Hepatic stellate cell (primary cell): ENCODE measurements around the gene B4GAT1.

Source experiments
- DNase-seq: peaks from one replicate; pipeline ENCODE4 v3.0.0; 2011; ENCODE audit warnings: low spot score

The B4GAT1 gene

GRCh38 chr11:66336234-66337102 is 11.0 kb downstream of the B4GAT1 start, which contains the start of gene RIN1:
Gene RIN1, minus strand, starts transcription at chr11:66336434. Its CDS starts 32 bp downstream, at chr11:66336402.
- peak; percentile 100 for DNase-seq

- peak; percentile 75 for DNase-seq
These were observed 11.7 kb downstream of the B4GAT1 start for GRCh38 chr11:66335531-66336233.

- DNase-seq = no peak
These were observed 12.6 kb downstream of the B4GAT1 start for GRCh38 chr11:66334605-66335442.

- DNase-seq = no peak
These were observed 13.4 kb downstream of the B4GAT1 start for GRCh38 chr11:66333896-66334604.

GRCh38 chr11:66333220-66333877 is 14.1 kb downstream of the B4GAT1 start:
- DNase-seq = no peak

GRCh38 chr11:66332371-66333219 is 14.8 kb downstream of the B4GAT1 start:
- no peak for DNase-seq

- DNase-seq = no peak
These were observed 15.7 kb downstream of the B4GAT1 start for GRCh38 chr11:66331542-66332370.

- DNase-seq = no peak
These were observed 16.5 kb downstream of the B4GAT1 start for GRCh38 chr11:66330931-66331330.

GRCh38 chr11:66329165-66329673 is 18.2 kb downstream of the B4GAT1 start:
- DNase-seq = no peak

- DNase-seq = peak; percentile 89
These were observed 18.9 kb downstream of the B4GAT1 start for GRCh38 chr11:66328302-66329144.

GRCh38 chr11:66328031-66328301 is 19.5 kb downstream of the B4GAT1 start:
- no peak for DNase-seq

GRCh38 chr11:66327171-66328030 is 20.0 kb downstream of the B4GAT1 start:
- DNase-seq = peak; percentile 81

GRCh38 chr11:66326261-66327111 is 20.9 kb downstream of the B4GAT1 start:
- DNase-seq = peak; percentile 78

- DNase-seq = no peak
These were observed 22.2 kb downstream of the B4GAT1 start for GRCh38 chr11:66325263-66325671.

- no peak for DNase-seq
These were observed 22.8 kb downstream of the B4GAT1 start for GRCh38 chr11:66324664-66325063.

GRCh38 chr11:66323684-66324083 is 23.7 kb downstream of the B4GAT1 start:
- DNase-seq = no peak
